WI38 (cell line): ENCODE data around the gene CACNA1A.

Experiments
- H3K4me3 ChIP-seq: 2 replicates; pipeline ENCODE4 v1.5.1; 2011; ENCODE audit warnings: low read depth, mild to moderate bottlenecking, control low read depth, low read length
- CTCF ChIP-seq: IDR thresholded peaks from 2 replicates; pipeline ENCODE4 v1.5.1; 2012; ENCODE audit warnings: low read depth, mild to moderate bottlenecking, control low read depth, low read length

CACNA1A gene

GRCh38 chr19:13300421-13301030 is 205.8 kb downstream of the CACNA1A start:
- H3K4me3 ChIP-seq: no peak overlapping the region
- no peak for TF ChIP-seq CTCF

- TF ChIP-seq CTCF: no peak
- no peak overlapping the region for H3K4me3 ChIP-seq
Observed at GRCh38 chr19:13299838-13300237, 206.4 kb downstream of the CACNA1A start.

GRCh38 chr19:13298565-13299481 is 207.5 kb downstream of the CACNA1A start:
- no peak overlapping the region for H3K4me3 ChIP-seq
- no peak for TF ChIP-seq CTCF

- TF ChIP-seq CTCF: no peak
- no peak overlapping the region for H3K4me3 ChIP-seq
Observed at GRCh38 chr19:13297023-13297422, 209.3 kb downstream of the CACNA1A start.

- no peak overlapping the region for H3K4me3 ChIP-seq
- TF ChIP-seq CTCF: no peak
Observed at GRCh38 chr19:13294812-13295567, 211.3 kb downstream of the CACNA1A start.

- no peak overlapping the region for H3K4me3 ChIP-seq
- no peak for TF ChIP-seq CTCF
Observed at GRCh38 chr19:13291913-13292312, 214.4 kb downstream of the CACNA1A start.
